Pancreas (tissue), 10 donors: ENCODE data around the gene CPNE2. TPM values are rescaled to one million over a fixed set of nuclear protein-coding genes. Genes with fewer than 3 reads are reported as not detected.

Experiments
- ATAC-seq, 4 donors: fragments of 200-7000 bp; cut with Tn5 transposase; one replicate each; pipeline versions ENCODE4 v1.8.0 to v1.9.1; 2020; ENCODE audit warnings: mild to moderate bottlenecking in 4 of 4, moderate library complexity in 4 of 4
- DNase-seq, 6 donors: peaks; one replicate each; pipeline ENCODE4 v3.0.0-alpha.2; 2020
- FAIRE-seq: peaks from 2 replicates; lab custom pipeline; 2012; peaks lifted over from hg19 to GRCh38; lab: Jason Lieb, UNC
- H3K27ac ChIP-seq, 4 donors: fragments of 200-600 bp; sonication (generic); 1 replicate in 3 of 4; 2 replicates in 1 of 4; pipeline versions ENCODE4 v1.5.0 to v1.8.0; 2020
- H3K27me3 ChIP-seq, 4 donors: fragments of 200-600 bp; one replicate each; pipeline ENCODE4 v1.8.0; 2021
- H3K36me3 ChIP-seq, 3 donors: fragments of 200-600 bp; sonication (generic) in 1 of 3; one replicate each; pipeline versions ENCODE4 v1.5.0 to v1.8.0; 2020 to 2021
- H3K4me1 ChIP-seq, 3 donors: fragments of 200-600 bp; one replicate each; pipeline ENCODE4 v1.8.0; 2021
- H3K4me3 ChIP-seq, 4 donors: fragments of 200-600 bp; sonication (generic) in 2 of 4; one replicate each; pipeline versions ENCODE4 v1.5.0 to v1.8.0; 2020 to 2021
- H3K9me3 ChIP-seq, 4 donors: fragments of 200-600 bp; one replicate each; pipeline ENCODE4 v1.8.0; 2021
- WGBS, 2 donors: extraction: QIAGEN DNeasy Blood & Tissue Kit; methylation state at CpG; one replicate each; pipeline ENCODE4 v1.1.7; 2013; 5-methylcytosine and 5-hydroxymethylcytosine counted together
- intact Hi-C, 3 donors: fragments of 100-400 bp; cut with DNase I; formaldehyde crosslinking; loops; one replicate each; pipeline versions ENCODE4 v1.11.1 to v1.14.2; 2022
- polyA plus RNA-seq, 2 donors: library from polyadenylated mRNA; stranded (reverse); fragments of 200-250 nt; gene quantifications; one replicate each; pipeline ENCODE4 v1.2.3, GENCODE V29; 2013
- total RNA-seq, 6 donors: library from RNA; stranded (reverse); fragmentation: NEBNext Ultra II Directional in 4 of 6; extraction: Animal tissue kit (Norgen Biotek cat#: 25700) in 4 of 6; gene quantifications; one replicate each; pipeline versions ENCODE4 v1.2.1 to v1.2.4, GENCODE V29; 2021 to 2023
- TF ChIP-seq, protein P1 (sequence below), 4 donors: fragments of 200-600 bp; sonication (generic) in 3 of 4; IDR thresholded peaks; one replicate each; pipeline versions ENCODE4 v1.5.0 to v1.8.0; 2021; ENCODE audit warnings: antibody characterized with exemption in 4 of 4
- donor health status: healthy with polysubstance abuse.
- donor health status: DM: no; HTN: no; CAD: no; lungs with moderate emphysema.
- donor health status: DM: no; HTN: no; CAD: no.
- donor health status: control.
- donor health status: control.
- donor health status: Bipolar disorder and iron deficiency.
- donor health status: DM: yes; HTN: yes; CAD: no.
- donor health status: DM: no; HTN: no; CAD: no.
- donor health status: DM: no; HTN: no; CAD: no.
- donor health status: DM: yes; HTN: yes; CAD: no.

CPNE2 gene
- total and polyA plus RNA-seq, 8 donors, result 3.2 to 17.1 (median 5.6) TPM

DNA sequence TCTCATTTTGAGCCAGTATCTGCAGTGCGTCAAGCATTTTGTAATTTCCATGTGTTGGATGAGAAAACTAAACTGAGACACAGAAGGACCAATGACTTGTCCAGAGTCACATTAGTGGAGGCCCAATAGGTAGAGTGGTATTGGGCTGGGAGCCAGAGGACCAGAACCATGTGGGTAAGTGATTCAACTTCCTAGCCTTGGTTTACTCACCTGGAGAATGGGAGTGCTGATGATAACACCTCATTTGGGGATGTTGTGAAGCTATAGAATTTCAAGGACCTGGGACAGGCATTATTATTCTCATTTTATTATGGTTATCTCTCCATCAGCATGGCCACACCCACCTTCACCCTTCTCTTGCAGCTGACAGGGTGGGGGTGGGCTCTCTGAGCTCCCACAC, 8.1 kb downstream of the CPNE2 start:
- Histone ChIP-seq H3K4me1 (no peaks in the 10 kb centered on the region), H3K4me3 (no peak overlapping the region), H3K27ac (no peak overlapping the region), H3K27me3 (no peaks in the 10 kb centered on the region), H3K9me3 (no peaks in the 10 kb centered on the region), H3K36me3 (no peaks in the 10 kb centered on the region)
- no peak for ATAC-seq
- intact Hi-C loops, result no loop called here
- FAIRE-seq, result no peak
- 97 to 100% methylated on average over 1 of the region's 1 CpG for WGBS, 2 donors
- TF ChIP-seq, protein P1, sequence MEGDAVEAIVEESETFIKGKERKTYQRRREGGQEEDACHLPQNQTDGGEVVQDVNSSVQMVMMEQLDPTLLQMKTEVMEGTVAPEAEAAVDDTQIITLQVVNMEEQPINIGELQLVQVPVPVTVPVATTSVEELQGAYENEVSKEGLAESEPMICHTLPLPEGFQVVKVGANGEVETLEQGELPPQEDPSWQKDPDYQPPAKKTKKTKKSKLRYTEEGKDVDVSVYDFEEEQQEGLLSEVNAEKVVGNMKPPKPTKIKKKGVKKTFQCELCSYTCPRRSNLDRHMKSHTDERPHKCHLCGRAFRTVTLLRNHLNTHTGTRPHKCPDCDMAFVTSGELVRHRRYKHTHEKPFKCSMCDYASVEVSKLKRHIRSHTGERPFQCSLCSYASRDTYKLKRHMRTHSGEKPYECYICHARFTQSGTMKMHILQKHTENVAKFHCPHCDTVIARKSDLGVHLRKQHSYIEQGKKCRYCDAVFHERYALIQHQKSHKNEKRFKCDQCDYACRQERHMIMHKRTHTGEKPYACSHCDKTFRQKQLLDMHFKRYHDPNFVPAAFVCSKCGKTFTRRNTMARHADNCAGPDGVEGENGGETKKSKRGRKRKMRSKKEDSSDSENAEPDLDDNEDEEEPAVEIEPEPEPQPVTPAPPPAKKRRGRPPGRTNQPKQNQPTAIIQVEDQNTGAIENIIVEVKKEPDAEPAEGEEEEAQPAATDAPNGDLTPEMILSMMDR (IDR thresholded peaks at IDR 0.05), result no peak
- no peak for DNase-seq

DNA sequence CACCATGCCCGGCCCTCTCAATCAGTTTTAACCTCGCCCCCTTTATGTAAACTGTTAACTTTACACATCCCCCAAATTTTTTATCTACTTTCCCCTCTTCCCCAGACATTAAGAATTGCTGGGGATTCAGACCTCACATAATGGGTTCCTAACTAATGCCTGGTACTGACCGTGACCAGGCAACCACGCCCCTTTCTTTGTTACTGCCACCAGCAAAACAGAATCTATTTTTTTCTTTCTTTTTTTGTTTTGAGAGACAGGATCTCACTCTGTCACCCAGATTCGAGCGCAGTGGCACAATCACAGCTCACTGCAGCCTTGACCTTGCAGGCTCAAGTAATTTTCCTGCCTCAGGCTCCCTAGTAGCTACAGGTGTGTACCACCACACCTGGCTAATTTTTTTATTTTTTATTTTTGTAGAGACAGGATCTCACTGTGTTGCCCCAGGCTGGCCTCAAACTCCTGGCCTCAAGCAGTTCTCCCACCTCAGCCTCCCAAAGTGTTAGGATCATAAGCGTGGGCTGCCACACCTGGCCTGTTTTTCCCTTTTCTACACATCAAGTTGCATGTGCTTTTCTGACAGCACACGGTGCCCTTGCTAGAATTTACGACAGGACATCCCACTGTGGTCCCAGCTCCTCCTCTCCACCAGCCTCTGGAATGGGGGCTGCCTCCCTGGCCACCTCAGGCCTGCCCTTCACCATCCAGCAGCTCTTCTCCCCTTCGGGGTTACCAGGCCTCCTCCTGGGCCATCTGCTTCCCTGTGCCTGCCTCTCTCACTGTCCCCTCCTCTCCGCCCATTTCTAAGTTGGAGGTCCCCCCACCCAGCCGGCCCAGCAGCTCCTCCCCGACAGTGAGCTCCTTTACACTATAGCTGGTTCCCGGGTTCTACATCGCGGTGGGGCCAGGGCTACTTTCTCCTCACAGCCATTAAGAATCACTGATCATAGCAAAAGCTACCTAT, 10.8 kb downstream of the CPNE2 start:
- H3K9me3 ChIP-seq, result no peaks in the 10 kb centered on the region
- no peak overlapping the region for H3K27ac ChIP-seq
- no peaks in the 10 kb centered on the region for H3K36me3 ChIP-seq
- H3K4me1 ChIP-seq, result no peaks in the 10 kb centered on the region
- FAIRE-seq (no peak), ATAC-seq (no peak), DNase-seq (no peak)
- H3K4me3 ChIP-seq, result no peak overlapping the region
- WGBS, 2 donors, result 83 to 86% methylated on average over 16 of the region's 16 CpGs
- intact Hi-C loops, result no loop called here
- TF ChIP-seq, protein P1 (IDR thresholded peaks at IDR 0.05), result no peak
- H3K27me3 ChIP-seq, result no peaks in the 10 kb centered on the region

DNA sequence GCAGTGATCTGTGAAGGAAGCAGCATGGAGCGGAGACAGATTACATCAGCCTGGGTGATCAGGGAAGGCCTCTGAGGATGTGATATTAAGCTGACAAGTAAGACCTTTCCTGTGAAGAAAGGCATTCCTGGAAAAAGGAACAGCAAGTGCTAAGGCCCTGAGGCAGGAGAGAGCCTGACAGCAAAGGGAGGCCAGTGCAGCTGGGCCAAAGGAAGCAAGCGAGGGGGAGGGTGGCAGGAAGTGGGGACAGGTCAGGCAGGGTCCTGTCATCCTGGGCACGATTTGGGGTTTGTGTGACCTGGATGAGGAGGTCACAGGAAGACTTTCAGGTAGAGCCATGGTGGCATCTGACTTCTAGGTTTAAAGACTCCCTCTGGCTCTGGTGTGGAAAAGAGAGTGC, 12.3 kb downstream of the CPNE2 start:
- Histone ChIP-seq H3K4me3 (no peak overlapping the region), H3K9me3 (no peaks in the 10 kb centered on the region), H3K4me1 (no peaks in the 10 kb centered on the region), H3K27ac (no peak overlapping the region), H3K36me3 (no peaks in the 10 kb centered on the region), H3K27me3 (no peaks in the 10 kb centered on the region)
- WGBS, 2 donors, result 73 to 74% methylated on average over 3 of the region's 3 CpGs
- TF ChIP-seq, protein P1 (IDR thresholded peaks at IDR 0.05), result no peak
- DNase-seq, result no peak
- no peak for FAIRE-seq
- no peak for ATAC-seq
- intact Hi-C loops, result no loop called here

DNA sequence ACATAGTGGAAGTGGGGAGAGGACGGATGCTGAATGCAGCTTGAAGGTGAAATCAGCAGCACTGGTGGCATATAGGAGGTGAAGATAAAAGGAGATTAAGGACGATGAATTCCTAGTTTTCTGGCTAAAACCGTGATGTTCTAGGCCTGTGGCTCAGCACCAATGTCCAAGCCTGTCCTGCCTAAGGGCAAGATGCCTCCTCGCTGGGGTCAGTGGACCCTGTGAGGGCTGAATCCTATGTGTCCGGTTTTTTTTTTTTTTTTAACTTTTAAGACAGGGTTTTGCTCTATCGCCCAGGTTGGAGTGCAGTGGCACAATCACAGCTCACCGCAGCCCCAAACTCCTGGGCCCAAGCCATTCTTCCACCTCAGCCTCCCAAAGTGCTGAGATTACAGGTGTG, 12.8 kb downstream of the CPNE2 start:
- H3K36me3 ChIP-seq, result no peaks in the 10 kb centered on the region
- H3K4me3 ChIP-seq, result no peak overlapping the region
- no peaks in the 10 kb centered on the region for H3K27me3 ChIP-seq
- H3K27ac ChIP-seq, result no peak overlapping the region
- H3K4me1 ChIP-seq, result no peaks in the 10 kb centered on the region
- ATAC-seq (no peak), FAIRE-seq (no peak), DNase-seq (no peak)
- 89 to 90% methylated on average over 7 of the region's 7 CpGs for WGBS, 2 donors
- TF ChIP-seq, protein P1 (IDR thresholded peaks at IDR 0.05), result no peak
- H3K9me3 ChIP-seq, result no peaks in the 10 kb centered on the region
- intact Hi-C loops, result no loop called here

DNA sequence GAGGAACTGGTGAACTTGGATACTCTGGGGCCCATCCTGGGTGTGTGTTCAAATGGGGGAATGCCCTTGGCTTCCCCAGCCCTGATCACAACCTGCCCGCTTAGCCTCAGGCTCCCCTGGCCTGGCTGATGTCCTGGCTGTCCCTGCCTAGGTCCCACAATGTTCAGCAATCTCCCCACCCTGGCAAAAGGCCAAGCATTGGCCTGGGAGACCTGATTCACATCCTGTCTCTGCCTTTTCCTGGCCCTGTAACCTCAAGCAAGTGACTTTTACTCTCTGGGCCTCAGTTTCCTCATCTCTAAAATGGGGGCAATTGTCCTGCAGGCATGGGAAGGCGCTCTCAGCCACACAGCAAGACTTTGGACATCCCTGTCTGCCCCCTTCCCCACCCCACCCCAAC, 14.4 kb downstream of the CPNE2 start:
- Histone ChIP-seq H3K9me3 (no peaks in the 10 kb centered on the region), H3K36me3 (no peaks in the 10 kb centered on the region), H3K4me1 (no peaks in the 10 kb centered on the region), H3K4me3 (no peak overlapping the region), H3K27me3 (no peaks in the 10 kb centered on the region), H3K27ac (no peak overlapping the region)
- intact Hi-C loops, result no loop called here
- TF ChIP-seq, protein P1 (IDR thresholded peaks at IDR 0.05), result no peak
- DNase-seq (no peak), FAIRE-seq (no peak), ATAC-seq (no peak)
- WGBS, 2 donors, result 94 to 97% methylated on average over 2 of the region's 2 CpGs
